ENCODE data around the gene IAH1.
"Not testable (repeated sequence)": the region's sequence is repeated elsewhere in the genome, so short reads cannot be mapped to it uniquely, and the experiment has no call there.

Gene IAH1

DNA sequence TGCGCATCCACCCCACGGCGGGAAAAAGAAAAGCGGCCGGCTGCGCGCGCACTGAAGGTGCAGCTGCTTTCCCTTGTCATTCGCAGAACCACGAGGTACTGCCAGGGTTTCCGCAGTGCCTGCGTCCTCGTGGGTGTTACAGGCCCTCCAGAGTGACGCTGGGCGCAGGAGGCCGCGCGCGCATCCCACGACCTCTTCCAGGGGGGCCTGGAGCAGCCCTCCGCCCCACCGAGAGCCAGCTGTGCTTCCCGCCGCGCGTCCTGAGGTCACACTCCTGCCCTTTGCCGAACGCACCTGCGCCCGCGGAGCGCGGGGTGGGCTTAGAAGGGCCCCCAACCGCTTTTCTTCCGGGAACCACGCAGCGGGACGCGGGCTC lies 378 bp upstream of the IAH1 start:
- no peak for DNase-seq

DNA sequence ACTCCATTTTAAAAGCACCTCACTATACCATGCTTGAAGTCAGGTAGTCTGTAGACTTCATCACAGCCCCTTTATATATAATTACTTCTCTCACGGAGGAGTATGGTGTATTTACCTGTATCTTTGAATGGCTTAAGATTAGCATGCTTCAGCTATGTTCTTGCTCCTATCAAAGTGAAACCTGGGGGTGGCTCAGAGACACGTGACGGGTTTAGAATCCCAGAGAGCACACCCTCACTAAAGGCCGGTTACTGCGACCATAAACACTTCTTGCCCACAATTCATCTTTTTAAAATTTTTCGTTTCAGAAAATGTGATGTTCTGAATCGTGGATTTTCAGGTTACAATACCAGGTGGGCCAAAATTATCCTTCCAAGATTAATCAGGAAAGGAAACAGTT lies 3.6 kb downstream of the IAH1 start:
- DNase-seq = no peak

DNA sequence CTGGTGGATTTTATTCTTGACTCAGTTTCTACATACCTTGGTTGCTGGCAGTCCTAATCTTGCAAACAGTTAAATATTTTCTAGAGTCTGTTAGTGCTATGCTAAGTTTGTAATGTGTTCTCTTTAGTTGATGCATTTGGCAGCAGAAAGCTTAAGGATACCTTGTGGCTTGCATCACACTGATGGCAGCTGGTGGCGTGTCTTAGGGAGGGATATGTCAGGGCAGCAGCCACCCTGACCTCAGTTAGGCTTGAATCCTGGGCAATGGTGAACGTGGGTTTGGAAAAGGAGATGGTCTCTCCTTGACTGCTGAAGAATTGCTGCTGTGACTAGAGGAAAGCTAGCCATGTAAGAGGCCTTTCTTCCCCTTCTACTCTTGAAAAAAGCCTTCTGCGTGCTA lies 4.2 kb downstream of the IAH1 start:
- DNase-seq = no peak

DNA sequence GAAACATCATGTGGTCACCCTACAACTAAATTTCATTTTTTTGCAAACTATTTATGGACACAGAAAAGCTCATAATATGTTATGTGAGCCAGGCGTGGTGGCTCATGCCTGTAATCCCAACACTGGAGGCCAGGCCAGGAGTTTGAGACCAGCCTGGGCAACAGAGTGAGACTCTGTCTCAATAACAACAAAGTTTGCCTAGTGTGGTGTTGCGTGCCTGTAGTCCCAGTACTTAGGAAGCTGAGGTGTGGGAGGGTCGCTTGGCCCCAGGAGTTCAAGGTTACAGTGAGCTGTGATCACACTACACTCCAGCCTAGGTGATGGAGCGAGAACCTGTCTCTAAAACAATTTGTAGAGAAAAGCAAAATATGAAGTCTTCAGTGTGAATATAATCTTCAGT lies 5.8 kb downstream of the IAH1 start:
- no peak for DNase-seq

DNA sequence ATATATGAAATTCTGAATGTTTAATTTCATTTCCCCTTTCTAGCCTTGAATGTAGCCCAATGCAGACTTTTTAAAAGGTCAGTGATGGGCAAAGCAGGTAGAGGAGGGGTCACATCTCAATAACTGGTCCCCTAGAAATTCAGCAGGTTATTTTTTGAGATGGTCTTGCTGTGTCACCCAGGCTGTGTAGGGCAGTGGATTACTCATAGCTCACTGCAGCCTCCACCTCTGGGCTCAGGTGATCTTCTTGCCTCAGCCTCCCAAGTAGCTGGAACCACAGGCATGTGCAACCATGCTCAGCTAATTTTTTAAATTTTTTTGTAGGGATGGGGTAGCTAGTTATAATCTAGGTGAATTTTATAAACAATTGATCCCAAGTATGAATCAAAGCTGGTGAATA lies 8.8 kb downstream of the IAH1 start:
- no peak for DNase-seq

DNA sequence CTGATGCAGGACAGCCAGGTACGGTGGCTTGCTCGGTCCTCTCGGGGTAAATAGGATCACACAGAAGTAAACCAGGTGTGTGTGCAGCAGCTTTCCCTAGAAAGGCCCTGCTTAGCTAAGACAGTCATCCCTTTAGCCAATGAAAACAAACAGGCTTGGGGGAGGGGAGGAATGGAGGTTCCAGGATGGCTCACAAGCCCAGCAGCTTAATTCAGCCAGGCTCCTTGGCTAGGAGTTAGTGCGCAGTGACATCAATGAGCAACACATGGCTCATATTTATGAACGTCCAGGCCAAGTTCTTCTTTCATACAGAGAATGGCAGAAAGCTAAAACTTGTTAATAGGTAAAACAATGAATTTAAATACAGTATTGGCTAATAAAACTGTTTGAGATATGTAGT lies 10.2 kb downstream of the IAH1 start:
- no peak for DNase-seq

DNA sequence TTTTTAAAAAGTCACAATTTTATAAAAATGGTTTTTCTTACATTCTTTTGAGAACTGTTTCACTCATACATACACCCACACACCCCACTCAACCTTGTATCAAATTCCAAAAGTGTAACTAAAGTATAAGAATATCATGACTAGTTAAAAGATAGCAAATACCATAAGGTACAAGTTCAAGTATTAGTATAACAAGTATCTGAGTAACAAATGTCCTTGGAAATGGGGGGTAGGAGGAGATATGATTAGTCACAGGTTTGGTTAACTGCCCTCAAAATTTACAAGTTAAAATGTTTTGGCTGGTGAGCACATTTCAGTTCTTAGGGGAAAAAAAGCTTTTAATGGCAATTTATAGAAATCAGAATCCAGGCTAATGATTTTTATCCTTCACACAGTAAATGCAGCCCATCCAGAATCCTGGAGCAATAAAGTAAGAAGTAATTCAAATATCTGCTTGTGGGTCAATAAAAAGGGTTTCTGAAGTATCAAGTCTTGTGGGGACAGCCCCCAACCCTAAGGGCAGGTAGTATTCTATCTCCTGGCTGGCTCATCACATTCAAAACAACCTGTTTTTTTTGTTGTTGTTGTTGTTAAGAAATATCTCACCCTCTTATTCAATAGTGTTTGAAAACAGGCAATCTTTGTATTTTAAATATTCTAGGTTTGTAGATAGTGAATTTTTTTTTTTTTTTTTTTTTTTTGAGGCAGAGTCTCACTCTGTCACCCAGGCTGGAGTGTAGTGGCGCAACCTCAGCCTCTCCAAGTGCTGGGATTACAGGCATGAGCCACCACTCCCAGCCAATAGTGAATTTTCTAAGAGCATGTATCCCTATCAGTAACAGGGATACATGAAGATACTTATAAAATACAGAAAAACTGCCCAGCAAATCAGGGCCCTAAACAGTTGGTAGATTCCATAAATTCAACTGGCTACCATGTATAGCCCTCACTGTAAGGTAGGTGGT lies 14.5 kb downstream of the IAH1 start:
- DNase-seq = no peak

DNA sequence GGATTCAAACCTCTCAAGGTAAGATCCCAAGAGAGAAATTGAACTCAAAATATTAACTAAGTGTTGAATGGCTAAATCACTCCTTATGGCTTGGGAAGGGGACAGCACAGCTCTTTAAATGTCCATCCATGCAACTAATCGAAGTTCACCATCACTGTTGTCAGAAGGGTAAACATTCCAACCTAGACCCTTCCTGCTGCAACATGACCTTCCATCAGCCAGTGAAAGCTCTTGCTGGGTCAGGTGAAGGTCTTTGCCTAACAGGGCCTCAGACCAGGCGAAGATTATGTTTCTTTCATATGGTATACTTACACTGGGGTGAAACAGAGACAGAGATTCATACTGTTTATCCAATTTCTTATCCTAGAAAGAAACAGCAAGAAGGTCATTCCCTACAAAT lies 16.4 kb downstream of the IAH1 start:
- no peak for DNase-seq

DNA sequence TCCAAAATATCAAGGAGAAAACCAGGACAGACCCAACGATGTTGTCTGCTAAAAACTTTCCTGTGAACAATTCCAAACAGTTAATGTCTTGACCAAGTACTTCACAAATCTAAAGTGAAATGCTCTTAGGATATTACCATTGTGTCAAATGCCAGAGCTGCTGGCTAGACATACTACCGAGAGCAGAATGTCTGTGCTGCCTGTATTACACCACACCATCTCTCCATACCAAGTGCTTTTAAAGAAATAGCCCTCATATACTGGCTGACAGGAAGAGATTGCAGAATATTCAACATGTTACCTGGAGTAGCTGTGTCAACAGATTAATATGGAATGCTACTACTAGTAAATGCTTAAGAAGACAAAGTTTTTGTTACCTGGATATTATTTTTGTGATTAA lies 18.6 kb downstream of the IAH1 start:
- no peak for DNase-seq

DNA sequence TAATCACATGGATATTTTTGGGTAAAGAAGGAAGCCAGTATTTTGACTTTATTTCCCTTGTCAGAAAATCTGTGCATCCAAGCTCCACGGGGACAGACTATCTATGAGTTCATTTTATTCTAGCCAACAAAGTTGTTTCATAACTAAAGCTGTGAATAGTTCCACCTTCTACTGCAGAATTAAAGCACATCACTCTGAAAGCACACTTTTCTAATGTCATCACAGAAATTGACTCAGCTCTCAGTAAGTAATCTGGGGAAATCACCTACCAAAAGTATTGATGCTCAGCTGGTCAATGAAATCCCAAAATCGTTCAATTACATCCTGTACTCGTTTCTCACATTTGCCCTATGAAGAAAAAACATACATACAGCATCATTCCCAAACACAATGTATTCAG lies 19.1 kb downstream of the IAH1 start:
- DNase-seq = no peak

DNA sequence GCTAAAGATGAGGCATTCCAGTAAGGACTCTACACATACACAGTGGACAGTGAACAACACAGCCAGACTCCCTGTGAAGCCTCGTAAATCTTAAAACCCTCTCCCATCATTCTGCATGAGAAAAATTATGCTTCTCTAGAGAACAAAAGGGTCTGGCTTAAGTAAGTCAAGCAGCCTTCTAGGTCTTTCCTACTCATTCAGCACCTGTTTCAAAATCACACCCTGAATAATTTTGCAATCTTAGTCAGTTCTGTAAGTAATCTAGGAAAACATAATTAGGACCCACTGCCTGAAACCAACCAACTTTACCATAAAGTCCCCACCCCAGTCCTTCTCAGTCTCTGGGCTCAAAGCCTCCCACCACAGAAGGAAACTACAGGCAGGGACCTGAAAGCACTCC lies 19.7 kb downstream of the IAH1 start:
- DNase-seq = no peak

DNA sequence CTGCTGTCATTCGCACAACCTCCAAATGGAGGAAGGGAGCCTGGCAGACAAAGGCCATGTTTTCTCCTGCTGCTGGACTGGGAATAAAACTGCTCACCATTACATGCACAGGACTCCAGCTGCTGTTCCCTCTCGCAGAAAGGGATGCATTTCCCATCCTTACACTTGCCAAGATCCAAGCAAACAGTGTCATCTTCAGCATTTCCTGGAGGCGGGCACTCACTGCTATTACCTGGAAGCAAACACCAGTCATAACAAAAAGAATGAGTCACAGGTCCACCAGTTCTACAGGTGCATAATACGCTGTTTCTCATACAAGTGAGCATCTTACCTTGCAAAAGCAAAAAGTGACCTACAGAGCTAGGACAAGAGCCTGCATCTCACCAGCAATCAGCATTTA lies 22.7 kb downstream of the IAH1 start:
- DNase-seq = no peak

DNA sequence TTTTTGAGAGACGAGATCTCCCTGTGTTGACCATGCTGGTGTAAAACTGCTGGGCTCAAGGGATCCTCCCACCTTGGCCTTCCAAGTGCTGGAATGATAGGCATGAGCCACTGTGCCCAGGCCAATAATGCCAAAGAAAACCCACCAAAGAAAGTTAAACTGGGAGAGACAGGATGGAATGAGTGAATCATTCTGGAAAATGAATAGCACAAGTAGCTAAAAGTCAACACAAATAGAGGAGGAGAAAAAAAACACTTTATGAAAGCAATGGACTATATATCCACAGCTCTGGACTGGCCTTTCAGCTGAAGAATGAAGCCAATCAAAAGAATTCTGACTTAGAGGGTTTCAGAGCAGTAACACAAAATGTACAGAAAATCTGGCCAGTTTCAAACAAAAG lies 23.9 kb downstream of the IAH1 start:
- DNase-seq = no peak

DNA sequence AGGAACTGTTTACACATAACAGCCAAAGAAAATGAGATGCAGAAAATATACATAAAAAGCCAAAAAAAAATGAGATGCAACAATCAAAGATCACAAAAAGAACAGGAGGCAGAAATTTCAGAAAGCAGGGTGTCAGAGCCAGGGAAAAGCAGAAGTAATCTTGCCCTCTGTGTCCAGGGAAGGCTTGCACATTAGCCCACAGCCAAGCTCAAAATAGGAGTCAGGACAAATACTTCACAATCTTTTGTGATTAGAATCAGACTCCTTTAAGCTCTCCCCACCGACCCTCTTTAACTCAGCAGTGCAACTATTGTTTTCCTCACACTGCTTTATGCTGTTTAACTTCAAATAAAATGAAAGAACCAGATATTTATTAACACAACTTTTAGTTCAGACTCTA lies 34.6 kb downstream of the IAH1 start:
- no peak for DNase-seq

DNA sequence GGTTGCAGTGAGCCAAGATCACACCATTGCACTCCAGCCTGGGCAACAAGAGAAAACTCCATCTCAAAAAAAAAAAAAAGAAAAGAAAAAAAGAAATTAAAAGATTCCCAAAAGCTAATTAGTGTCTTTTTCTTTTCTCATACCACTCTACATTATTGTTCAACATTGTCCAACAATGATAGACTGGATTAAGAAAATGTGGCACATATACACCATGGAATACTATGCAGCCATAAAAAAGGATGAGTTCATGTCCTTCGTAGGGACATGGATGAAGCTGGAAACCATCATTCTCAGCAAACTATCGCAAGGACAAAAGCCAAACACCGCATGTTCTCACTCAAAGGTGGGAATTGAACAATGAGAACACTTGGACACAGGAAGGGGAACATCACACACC lies 39.6 kb downstream of the IAH1 start:
- not testable (repeated sequence) for DNase-seq

DNA sequence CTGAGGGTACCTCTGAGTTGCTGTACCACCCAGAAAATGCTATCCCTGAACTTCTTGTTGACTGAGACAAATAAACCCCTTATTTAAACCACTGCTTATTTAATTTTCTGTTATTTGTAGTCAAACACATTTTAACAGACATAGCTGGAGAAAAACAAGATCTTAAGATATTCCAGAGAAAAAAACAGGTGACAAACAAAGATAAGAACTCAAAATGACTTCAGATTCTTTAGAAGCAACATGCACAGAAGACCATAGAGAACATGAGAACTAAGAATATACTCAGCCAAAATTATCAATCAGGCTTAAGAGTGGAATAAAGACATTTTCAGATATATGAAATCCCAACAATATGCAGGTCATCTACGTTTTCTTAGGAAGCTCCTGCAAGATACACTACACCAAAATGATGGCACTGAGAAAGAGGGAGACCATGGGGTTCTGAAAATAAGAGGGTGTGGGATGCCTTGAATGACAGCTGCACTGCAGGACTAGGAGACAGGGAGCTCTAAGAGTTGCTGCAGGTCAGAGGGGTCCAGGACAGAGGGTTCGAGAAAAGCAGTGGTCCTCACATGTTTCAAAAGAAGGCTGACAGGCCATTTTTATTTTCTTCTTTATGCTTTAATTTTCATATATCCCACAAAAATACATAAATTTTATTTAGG lies 42.9 kb downstream of the IAH1 start:
- no peak for DNase-seq

DNA sequence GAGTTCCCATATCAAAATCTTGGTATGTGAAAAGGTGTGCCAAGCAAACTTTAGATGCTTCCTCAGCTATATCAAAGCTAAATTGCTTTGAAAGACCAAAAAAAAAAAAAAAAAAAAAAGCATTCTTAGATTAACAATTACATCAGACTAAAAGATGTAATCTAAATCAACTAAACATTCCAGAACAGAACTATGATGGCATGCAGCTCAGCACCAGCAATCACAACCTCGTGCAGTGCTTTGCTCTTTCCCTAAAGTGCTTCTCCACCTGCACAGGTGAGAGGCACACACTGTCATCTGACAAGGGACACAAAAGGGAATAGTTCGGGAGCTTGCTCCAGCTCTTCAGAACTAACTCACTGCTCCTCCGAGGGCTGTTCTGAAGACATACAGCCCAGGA lies 43.8 kb downstream of the IAH1 start:
- DNase-seq = no peak

DNA sequence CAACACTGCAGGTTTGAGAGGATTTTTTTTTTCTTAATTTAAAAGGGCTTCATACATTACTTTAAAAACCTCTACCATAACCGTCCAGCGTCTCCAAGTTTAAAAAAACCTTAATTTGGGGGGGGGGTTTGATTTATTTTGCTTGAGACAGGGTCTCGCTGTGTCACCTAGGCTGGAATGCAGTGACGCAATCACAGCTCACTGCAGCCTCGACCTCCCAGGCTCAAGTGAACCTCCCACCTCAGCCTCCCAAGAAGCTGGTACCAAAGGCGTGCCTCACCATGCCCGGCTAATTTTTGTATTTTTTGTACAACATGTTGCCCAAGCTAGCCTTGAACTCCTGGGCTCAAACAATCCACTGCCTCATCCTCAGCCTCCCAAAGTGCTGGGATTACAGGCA lies 44.4 kb downstream of the IAH1 start:
- DNase-seq = no peak

DNA sequence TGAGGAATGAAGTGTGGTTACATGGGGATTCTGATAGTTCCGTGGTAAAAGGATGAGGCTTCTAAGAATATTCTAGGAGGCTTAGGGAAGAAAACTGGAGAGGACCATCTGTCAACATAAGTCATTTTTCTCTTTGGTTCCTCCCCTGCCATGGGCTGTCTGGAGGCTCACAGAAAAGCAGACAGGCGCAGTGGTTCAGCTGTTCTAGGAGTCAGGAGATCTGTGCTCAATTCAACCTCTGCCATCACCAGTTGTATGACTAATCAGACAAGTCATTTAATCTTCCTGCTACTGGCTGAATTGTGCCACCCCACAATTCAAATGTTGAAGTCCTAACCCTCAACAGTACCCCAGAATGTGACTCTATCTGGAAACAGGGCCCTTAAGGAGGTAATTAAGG lies 44.9 kb downstream of the IAH1 start:
- DNase-seq = no peak

DNA sequence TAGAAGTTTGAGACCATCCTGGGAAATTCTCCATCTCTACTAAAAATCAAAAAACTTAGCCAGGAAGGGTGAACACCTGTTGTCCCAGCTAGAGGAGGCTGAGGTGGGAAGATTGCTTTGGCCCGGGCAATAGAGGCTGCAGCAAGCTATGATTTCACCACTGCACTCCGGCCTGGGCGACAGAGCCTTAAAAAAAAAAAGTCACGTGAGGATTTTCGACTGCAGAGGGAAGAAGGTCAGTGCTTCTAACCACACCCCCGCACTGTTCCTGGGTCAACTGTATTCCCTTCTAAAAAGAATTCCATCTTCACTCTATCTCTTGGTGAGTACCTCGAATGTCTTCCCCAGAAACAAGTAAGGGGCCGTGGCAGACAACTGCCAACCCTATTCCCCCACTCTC lies 49.9 kb downstream of the IAH1 start:
- DNase-seq = no peak

DNA sequence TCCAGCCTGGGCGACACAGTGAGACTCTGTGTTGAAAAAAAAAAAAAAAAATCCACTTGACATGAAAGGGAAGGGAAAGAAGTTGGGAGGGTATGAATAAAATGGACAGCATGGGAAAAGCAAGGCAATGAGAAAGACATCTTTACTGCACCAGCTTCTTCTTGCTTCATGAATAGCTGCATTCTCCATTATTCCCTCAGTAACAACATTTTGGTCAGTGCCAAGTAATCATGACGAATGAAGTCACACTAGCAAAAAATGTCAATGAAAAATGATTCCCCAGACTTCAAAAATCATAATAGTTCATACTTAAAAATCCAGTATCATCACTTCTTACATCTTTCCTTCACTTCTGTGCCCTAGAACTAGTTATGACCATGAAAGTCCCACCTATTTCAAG lies 50.9 kb downstream of the IAH1 start:
- no peak for DNase-seq

DNA sequence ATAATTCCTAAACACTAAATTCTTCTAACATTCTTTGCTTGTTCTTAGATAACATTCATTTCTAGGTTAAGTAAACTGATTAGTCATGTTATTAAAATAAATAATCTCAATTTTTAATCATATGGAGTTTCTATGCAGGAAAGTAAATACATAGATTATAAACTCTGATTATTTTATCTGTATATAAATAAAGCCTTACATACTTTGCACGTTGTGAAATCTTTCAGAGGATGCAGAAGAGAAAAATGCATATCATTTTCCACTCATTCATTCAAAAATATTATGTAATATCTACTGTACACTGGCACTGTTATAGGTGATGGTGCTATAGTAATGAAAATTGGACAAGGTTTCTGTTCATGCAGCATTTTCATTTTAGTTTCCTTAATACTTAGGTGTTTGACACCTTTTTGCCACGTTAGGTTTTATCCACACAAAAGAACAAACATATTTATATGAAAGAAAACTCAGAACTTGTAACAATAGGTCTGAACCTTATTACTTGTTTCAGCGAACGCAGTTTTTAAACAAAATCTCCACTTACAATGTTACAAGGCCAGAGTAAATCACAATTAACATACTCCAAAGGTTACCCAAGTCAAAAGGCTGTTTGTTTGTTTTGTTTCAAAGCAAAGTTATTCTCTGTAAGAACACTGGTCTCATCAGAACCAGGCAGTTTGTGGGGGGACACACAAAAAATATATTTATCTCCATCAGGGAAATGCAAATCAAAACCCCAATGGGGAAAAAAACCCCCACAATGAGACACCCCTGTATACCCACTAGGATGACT lies 53.8 kb downstream of the IAH1 start:
- DNase-seq = no peak

DNA sequence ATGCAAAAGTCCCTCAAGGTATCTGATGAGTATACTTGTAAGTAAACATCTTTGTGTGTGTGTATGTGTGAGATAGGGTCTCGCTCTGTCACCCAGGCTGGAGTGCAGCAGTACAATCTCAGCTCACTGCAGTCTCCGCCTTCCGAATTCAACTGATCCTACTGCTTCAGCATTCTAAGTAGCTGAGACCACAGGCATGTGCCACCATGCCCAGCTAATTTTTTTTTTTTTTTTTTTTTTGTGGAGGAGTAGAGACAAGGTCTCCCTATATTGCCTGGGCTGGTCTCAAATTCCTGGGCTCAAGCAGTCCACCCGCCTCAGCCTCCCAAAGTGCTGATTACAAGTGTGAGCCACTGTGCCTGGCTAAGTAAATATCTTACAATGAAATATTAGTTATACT lies 58.1 kb downstream of the IAH1 start:
- DNase-seq = no peak

DNA sequence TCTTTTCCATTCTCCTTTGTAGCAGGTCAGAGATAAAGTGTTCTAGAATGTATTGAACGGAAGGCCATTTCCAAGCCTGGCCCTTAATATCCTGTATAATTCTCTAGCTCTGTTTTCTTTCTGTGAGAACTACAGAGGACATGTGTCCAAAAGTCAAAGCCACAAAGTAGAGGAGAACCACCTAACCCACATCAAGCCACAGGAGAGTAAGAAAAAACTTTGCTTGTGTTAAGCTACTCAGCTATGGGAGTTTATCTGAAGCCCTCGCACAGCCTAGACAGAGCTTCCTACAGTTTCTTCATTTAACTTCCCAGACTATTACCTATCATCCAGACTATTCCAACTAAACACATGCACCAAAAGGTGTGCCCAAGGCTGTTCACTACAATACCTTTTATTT lies 59.3 kb downstream of the IAH1 start:
- no peak for DNase-seq
